Left colon (tissue), 2 donors: ENCODE results near the gene ZNF583. TPM values are rescaled to one million over a fixed set of nuclear protein-coding genes. Genes with fewer than 3 reads are reported as not detected.
A peak's percentile ranks its signal among the peaks of the same experiment; 100 is the strongest.

Experiments
- ATAC-seq: fragments of 200-7000 bp; cut with Tn5 transposase; one replicate; pipeline ENCODE4 v1.9.1; 2020; ENCODE audit warnings: mild to moderate bottlenecking, moderate library complexity
- DNase-seq, 2 donors: peaks; one replicate each; pipeline ENCODE4 v3.0.0-alpha.2; 2020
- intact Hi-C, 2 donors: fragments of 100-400 bp; cut with DNase I in 1 of 2; cut with micrococcal nuclease in 1 of 2; formaldehyde crosslinking; loops; one replicate each; pipeline versions ENCODE4 v1.11.2 to v1.14.0; 2022; cut with DNase I, micrococcal nuclease
- long read RNA-seq: library from polyadenylated mRNA; unstranded; transcript quantifications from one replicate; pipeline ENCODE4 v2.0.0, GENCODE V29; 2021
- total RNA-seq, 2 donors: library from RNA; stranded (reverse); fragmentation: NEBNext Ultra II Directional; extraction: Animal tissue kit (Norgen Biotek cat#: 25700); gene quantifications; one replicate each; pipeline ENCODE4 v1.2.1, GENCODE V29; 2021
- donor health status: DM: no; HTN: no; CAD: no.
- donor health status: DM: yes; HTN: yes; CAD: no.

The ZNF583 gene
- 1 to 10 TPM; 1.5 to 2.4 TPM for total RNA-seq
- long read RNA-seq, full-length matches to known transcripts = 1 of 1 reads
- long read RNA-seq, partial matches to known transcripts = 0 of 1 reads
- long read RNA-seq, other reads (novel, unspliced or antisense) = 0 of 1 reads

GRCh38 chr19:56403764-56404704, at the start of gene ZNF583:
Gene ZNF583 (plus strand): TSS chr19:56404332. CDS start chr19:56407115, 2,783 bp downstream.
- DNase-seq (peak; percentile 92 to 94), ATAC-seq (peak; percentile 97)
- intact Hi-C loops = no loop called here

GRCh38 chr19:56355517-56355916, 48.6 kb upstream of the ZNF583 start:
- intact Hi-C loops = loop anchor here in 1 of 2 donors (10.0 kb wide), 1 partner anchor 281 kb away; no protein-coding TSS in a partner anchor
- ATAC-seq (no peak), DNase-seq (no peak)

- ATAC-seq (no peak), DNase-seq (no peak)
- intact Hi-C loops = loop anchor here in 1 of 2 donors (10.0 kb wide), 1 partner anchor 282 kb away; no protein-coding TSS in a partner anchor
These were observed 47.2 kb upstream of the ZNF583 start for GRCh38 chr19:56356944-56357343.

GRCh38 chr19:56360841-56361240, 43.3 kb upstream of the ZNF583 start:
- DNase-seq = no peak
- no peak for ATAC-seq
- intact Hi-C loops = no loop called here

- intact Hi-C loops = no loop called here
- ATAC-seq = peak; percentile 97
- peak; percentile 88 to 90 for DNase-seq
These were observed 36.1 kb upstream of the ZNF583 start for GRCh38 chr19:56367829-56368711.

GRCh38 chr19:56369886-56370676, 34.1 kb upstream of the ZNF583 start:
- ATAC-seq (no peak), DNase-seq (no peak)
- intact Hi-C loops = no loop called here

GRCh38 chr19:56372281-56372680, 31.9 kb upstream of the ZNF583 start:
- ATAC-seq = no peak
- intact Hi-C loops = no loop called here
- no peak for DNase-seq

GRCh38 chr19:56377105-56377924, 26.8 kb upstream of the ZNF583 start:
- ATAC-seq = no peak
- DNase-seq = no peak
- intact Hi-C loops = no loop called here

GRCh38 chr19:56383826-56384605, 20.1 kb upstream of the ZNF583 start:
- DNase-seq = no peak
- ATAC-seq = no peak
- intact Hi-C loops = no loop called here

- DNase-seq = peak; percentile 94 to 96
- peak; percentile 99 for ATAC-seq
- intact Hi-C loops = no loop called here
These were observed 10.8 kb upstream of the ZNF583 start, which contains the start of gene ZNF582 for GRCh38 chr19:56393119-56394012. Gene ZNF582 (minus strand): TSS chr19:56393534. CDS start chr19:56391752, 1,782 bp downstream.

GRCh38 chr19:56398809-56399208, 5.3 kb upstream of the ZNF583 start:
- intact Hi-C loops = no loop called here
- ATAC-seq = no peak
- no peak for DNase-seq

- ATAC-seq = no peak
- intact Hi-C loops = no loop called here
- no peak for DNase-seq
These were observed 3.6 kb upstream of the ZNF583 start for GRCh38 chr19:56400485-56400884.

GRCh38 chr19:56403261-56403660, 871 bp upstream of the ZNF583 start:
- intact Hi-C loops = no loop called here
- ATAC-seq = no peak
- DNase-seq = no peak

GRCh38 chr19:56404705-56405056, 549 bp downstream of the ZNF583 start:
- DNase-seq (peak in 1 of 2 donors; percentile 6), ATAC-seq (no peak)
- intact Hi-C loops = no loop called here

GRCh38 chr19:56405062-56405461, 930 bp downstream of the ZNF583 start:
- intact Hi-C loops = no loop called here
- DNase-seq (no peak), ATAC-seq (no peak)
